HepG2 (cell line): ENCODE data around the gene KIF6. TPM values are rescaled to one million over a fixed set of nuclear protein-coding genes. Genes with fewer than 3 reads are reported as not detected.

Experiments
- ATF4 ChIP-seq, 2 experiments: fragments of 450-650 bp in 1 of 2; sonication (generic) in 1 of 2; formaldehyde crosslinking; IDR thresholded peaks; 2 replicates each; pipeline versions ENCODE4 v1.5.0 to v1.8.0; 2020 to 2022; ENCODE audit warnings: mild to moderate bottlenecking in 1 of 2, missing genetic modification reagents in 1 of 2
- NFYB ChIP-seq: sonication (generic); formaldehyde crosslinking; IDR thresholded peaks from 2 replicates; pipeline ENCODE4 v1.4.0; 2020; ENCODE audit warnings: missing genetic modification reagents
- ZNF619 ChIP-seq: sonication (generic); formaldehyde crosslinking; IDR thresholded peaks from 2 replicates; pipeline ENCODE4 v1.4.0; 2020; ENCODE audit warnings: mild to moderate bottlenecking, missing genetic modification reagents
- ZNF761 ChIP-seq: sonication (generic); formaldehyde crosslinking; conservative IDR thresholded peaks from 2 replicates; pipeline ENCODE4 v1.4.0; 2020; ENCODE audit warnings: mild to moderate bottlenecking, missing genetic modification reagents
- ZNF878 ChIP-seq: sonication (generic); formaldehyde crosslinking; IDR thresholded peaks from 2 replicates; pipeline ENCODE4 v1.8.1; 2023; ENCODE audit warnings: mild to moderate bottlenecking, missing genetic modification reagents, moderate library complexity
- polyA plus RNA-seq, 8 experiments: library from polyadenylated mRNA; depleted of rRNA in 3 of 8; stranded (reverse) in 7 of 8; unstranded in 1 of 8; fragments of >200 nt; fragmentation: Illumina TruSeq in 4 of 8; extraction: Trizol in 4 of 8; gene quantifications; 2 replicates each; pipeline versions ENCODE4 v1.2.1 to v1.2.3, GENCODE V29; 2011 to 2016; ENCODE audit warnings: low read depth in 4 of 8, missing spikeins in 1 of 8, mixed read lengths in 1 of 8; ENCODE audit not compliant: insufficient read depth in 1 of 8
- total RNA-seq, 5 experiments: library from RNA; depleted of rRNA; stranded (reverse); fragments of >200 nt; fragmentation: Illumina TruSeq; extraction: Trizol; gene quantifications; 2 replicates each; pipeline ENCODE4 v1.2.3, GENCODE V29; 2016; ENCODE audit warnings: low read depth in 1 of 5
- TF ChIP-seq, protein P1 (sequence below): sonication (generic); formaldehyde crosslinking; IDR thresholded peaks from 2 replicates; pipeline ENCODE4 v1.5.0; 2020; ENCODE audit warnings: mild to moderate bottlenecking, missing genetic modification reagents
- TF ChIP-seq, protein P2 (sequence below): sonication (generic); formaldehyde crosslinking; IDR thresholded peaks from 2 replicates; pipeline ENCODE4 v1.4.0; 2020; ENCODE audit warnings: missing genetic modification reagents
- TF ChIP-seq, protein P3 (sequence below), 2 experiments: fragments of 450-650 bp in 1 of 2; sonication (generic) in 1 of 2; formaldehyde crosslinking in 1 of 2; IDR thresholded peaks; 2 replicates each; pipeline versions ENCODE4 v1.6.1 to v1.8.0; 2016 to 2022; ENCODE audit warnings: antibody characterized with exemption in 1 of 2, mild to moderate bottlenecking in 1 of 2, missing genetic modification reagents in 1 of 2
- TF ChIP-seq, protein P4 (sequence below): sonication (generic); formaldehyde crosslinking; IDR thresholded peaks from 2 replicates; pipeline ENCODE4 v1.8.1; 2023; ENCODE audit warnings: mild to moderate bottlenecking, missing genetic modification reagents

KIF6 gene
- total and polyA plus RNA-seq, 2 of the 13 experiments (the other 11 are each of a cell fraction or from before 2014, with no cell fraction given): 0.04 to 0.27 TPM

- TF ChIP-seq, protein P1, sequence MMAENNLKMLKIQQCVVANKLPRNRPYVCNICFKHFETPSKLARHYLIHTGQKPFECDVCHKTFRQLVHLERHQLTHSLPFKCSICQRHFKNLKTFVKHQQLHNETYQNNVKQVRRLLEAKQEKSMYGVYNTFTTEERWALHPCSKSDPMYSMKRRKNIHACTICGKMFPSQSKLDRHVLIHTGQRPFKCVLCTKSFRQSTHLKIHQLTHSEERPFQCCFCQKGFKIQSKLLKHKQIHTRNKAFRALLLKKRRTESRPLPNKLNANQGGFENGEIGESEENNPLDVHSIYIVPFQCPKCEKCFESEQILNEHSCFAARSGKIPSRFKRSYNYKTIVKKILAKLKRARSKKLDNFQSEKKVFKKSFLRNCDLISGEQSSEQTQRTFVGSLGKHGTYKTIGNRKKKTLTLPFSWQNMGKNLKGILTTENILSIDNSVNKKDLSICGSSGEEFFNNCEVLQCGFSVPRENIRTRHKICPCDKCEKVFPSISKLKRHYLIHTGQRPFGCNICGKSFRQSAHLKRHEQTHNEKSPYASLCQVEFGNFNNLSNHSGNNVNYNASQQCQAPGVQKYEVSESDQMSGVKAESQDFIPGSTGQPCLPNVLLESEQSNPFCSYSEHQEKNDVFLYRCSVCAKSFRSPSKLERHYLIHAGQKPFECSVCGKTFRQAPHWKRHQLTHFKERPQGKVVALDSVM (CRISPR knock-in tag): no peak
- no peak for TF ChIP-seq ATF4 (CRISPR knock-in tag; IDR thresholded peaks at IDR 0.05)
- TF ChIP-seq, protein P2, sequence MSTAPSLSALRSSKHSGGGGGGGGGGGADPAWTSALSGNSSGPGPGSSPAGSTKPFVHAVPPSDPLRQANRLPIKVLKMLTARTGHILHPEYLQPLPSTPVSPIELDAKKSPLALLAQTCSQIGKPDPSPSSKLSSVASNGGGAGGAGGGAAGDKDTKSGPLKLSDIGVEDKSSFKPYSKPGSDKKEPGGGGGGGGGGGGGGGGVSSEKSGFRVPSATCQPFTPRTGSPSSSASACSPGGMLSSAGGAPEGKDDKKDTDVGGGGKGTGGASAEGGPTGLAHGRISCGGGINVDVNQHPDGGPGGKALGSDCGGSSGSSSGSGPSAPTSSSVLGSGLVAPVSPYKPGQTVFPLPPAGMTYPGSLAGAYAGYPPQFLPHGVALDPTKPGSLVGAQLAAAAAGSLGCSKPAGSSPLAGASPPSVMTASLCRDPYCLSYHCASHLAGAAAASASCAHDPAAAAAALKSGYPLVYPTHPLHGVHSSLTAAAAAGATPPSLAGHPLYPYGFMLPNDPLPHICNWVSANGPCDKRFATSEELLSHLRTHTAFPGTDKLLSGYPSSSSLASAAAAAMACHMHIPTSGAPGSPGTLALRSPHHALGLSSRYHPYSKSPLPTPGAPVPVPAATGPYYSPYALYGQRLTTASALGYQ (CRISPR knock-in tag): no peak
- TF ChIP-seq, protein P3, sequence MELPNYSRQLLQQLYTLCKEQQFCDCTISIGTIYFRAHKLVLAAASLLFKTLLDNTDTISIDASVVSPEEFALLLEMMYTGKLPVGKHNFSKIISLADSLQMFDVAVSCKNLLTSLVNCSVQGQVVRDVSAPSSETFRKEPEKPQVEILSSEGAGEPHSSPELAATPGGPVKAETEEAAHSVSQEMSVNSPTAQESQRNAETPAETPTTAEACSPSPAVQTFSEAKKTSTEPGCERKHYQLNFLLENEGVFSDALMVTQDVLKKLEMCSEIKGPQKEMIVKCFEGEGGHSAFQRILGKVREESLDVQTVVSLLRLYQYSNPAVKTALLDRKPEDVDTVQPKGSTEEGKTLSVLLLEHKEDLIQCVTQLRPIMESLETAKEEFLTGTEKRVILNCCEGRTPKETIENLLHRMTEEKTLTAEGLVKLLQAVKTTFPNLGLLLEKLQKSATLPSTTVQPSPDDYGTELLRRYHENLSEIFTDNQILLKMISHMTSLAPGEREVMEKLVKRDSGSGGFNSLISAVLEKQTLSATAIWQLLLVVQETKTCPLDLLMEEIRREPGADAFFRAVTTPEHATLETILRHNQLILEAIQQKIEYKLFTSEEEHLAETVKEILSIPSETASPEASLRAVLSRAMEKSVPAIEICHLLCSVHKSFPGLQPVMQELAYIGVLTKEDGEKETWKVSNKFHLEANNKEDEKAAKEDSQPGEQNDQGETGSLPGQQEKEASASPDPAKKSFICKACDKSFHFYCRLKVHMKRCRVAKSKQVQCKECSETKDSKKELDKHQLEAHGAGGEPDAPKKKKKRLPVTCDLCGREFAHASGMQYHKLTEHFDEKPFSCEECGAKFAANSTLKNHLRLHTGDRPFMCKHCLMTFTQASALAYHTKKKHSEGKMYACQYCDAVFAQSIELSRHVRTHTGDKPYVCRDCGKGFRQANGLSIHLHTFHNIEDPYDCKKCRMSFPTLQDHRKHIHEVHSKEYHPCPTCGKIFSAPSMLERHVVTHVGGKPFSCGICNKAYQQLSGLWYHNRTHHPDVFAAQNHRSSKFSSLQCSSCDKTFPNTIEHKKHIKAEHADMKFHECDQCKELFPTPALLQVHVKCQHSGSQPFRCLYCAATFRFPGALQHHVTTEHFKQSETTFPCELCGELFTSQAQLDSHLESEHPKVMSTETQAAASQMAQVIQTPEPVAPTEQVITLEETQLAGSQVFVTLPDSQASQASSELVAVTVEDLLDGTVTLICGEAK (IDR thresholded peaks at IDR 0.05): no peak
- TF ChIP-seq, protein P3 (CRISPR knock-in tag; IDR thresholded peaks at IDR 0.05): no peak
- no peak for TF ChIP-seq ZNF761 (CRISPR knock-in tag)
- TF ChIP-seq, protein P4, sequence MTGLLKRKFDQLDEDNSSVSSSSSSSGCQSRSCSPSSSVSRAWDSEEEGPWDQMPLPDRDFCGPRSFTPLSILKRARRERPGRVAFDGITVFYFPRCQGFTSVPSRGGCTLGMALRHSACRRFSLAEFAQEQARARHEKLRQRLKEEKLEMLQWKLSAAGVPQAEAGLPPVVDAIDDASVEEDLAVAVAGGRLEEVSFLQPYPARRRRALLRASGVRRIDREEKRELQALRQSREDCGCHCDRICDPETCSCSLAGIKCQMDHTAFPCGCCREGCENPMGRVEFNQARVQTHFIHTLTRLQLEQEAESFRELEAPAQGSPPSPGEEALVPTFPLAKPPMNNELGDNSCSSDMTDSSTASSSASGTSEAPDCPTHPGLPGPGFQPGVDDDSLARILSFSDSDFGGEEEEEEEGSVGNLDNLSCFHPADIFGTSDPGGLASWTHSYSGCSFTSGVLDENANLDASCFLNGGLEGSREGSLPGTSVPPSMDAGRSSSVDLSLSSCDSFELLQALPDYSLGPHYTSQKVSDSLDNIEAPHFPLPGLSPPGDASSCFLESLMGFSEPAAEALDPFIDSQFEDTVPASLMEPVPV (CRISPR knock-in tag): no peak
- no peak for TF ChIP-seq NFYB (CRISPR knock-in tag)
- TF ChIP-seq ZNF619 (CRISPR knock-in tag): no peak
- no peak for TF ChIP-seq ZNF878 (CRISPR knock-in tag)
These were observed 363.3 kb downstream of the KIF6 start (continued) for GRCh38 chr6:39361657-39362486.
